Astrocyte (in vitro differentiated cells and primary cell): ENCODE measurements around the gene ENTPD2.

Experiments
- CTCF ChIP-seq: IDR thresholded peaks from 2 replicates; pipeline ENCODE4 v1.5.1; 2011; ENCODE audit warnings: low read depth, mild to moderate bottlenecking, inconsistent platforms, low read length, moderate library complexity; ENCODE audit not compliant: insufficient read depth
- EZH2 ChIP-seq: IDR thresholded peaks from 2 replicates; pipeline ENCODE4 v1.6.1; 2012; ENCODE audit warnings: mild to moderate bottlenecking, low read length, inconsistent platforms; ENCODE audit not compliant: insufficient read depth

GRCh38 chr9:137095664-137096517 is 42.0 kb upstream of the ENTPD2 start:
- TF ChIP-seq CTCF = no peak
- no peak for TF ChIP-seq EZH2
